Mesodermal cell (in vitro differentiated cells): ENCODE measurements around the gene MTARC2.
A peak's percentile ranks its signal among the peaks of the same experiment; 100 is the strongest.

ENCODE experiments used
- H3K27ac ChIP-seq: 2 replicates; pipeline ENCODE4 v1.7.0; 2013; ENCODE audit warnings: mild to moderate bottlenecking, low read depth, low read length, moderate library complexity; ENCODE audit not compliant: severe bottlenecking
- H3K36me3 ChIP-seq: 2 replicates; pipeline ENCODE4 v1.7.1; 2013; ENCODE audit warnings: mild to moderate bottlenecking, low read length, moderate library complexity; ENCODE audit not compliant: control insufficient read depth, insufficient read depth
- H3K4me1 ChIP-seq: one replicate; pipeline ENCODE4 v1.7.1; 2013; ENCODE audit warnings: mild to moderate bottlenecking, low read length; ENCODE audit not compliant: insufficient read depth, control insufficient read depth, poor library complexity, severe bottlenecking
- H3K4me3 ChIP-seq: 2 replicates; pipeline ENCODE4 v1.7.0; 2013; ENCODE audit warnings: low read length, control low read depth, mild to moderate bottlenecking; ENCODE audit not compliant: insufficient read depth, poor library complexity, severe bottlenecking; ENCODE audit errors: extremely low read depth
- H3K9me3 ChIP-seq: 2 replicates; pipeline ENCODE4 v1.7.1; 2013; ENCODE audit warnings: mild to moderate bottlenecking, low read length, moderate library complexity; ENCODE audit not compliant: control insufficient read depth
- WGBS, 2 experiments: methylation state at CpG; one replicate each; pipeline ENCODE4 v1.1.5; 2013; ENCODE audit warnings: missing lambda C conversion rate in 2 of 2; ENCODE audit not compliant: insufficient coverage in 2 of 2; 5-methylcytosine and 5-hydroxymethylcytosine counted together

Gene MTARC2

GRCh38 chr1:220769205-220769604 lies 21.1 kb downstream of the MTARC2 start:
- H3K4me3 ChIP-seq, result no peak overlapping the region
- H3K27ac ChIP-seq, result no peak overlapping the region
- peaks cover 3% of the 10 kb centered on the region for H3K4me1 ChIP-seq
- WGBS, 2 experiments, result 94 to 95% methylated on average over 5 to 10 of the region's 13 CpGs
- no peaks in the 10 kb centered on the region for H3K36me3 ChIP-seq
- H3K9me3 ChIP-seq, result no peaks in the 10 kb centered on the region

GRCh38 chr1:220770245-220770913 lies 22.3 kb downstream of the MTARC2 start:
- Histone ChIP-seq H3K4me3 (no peak overlapping the region), H3K9me3 (no peaks in the 10 kb centered on the region), H3K4me1 (peaks cover 3% of the 10 kb centered on the region), H3K27ac (no peak overlapping the region), H3K36me3 (no peaks in the 10 kb centered on the region)
- WGBS, 2 experiments, result 94% methylated on average over 3 to 10 of the region's 15 CpGs

- no peaks in the 10 kb centered on the region for H3K36me3 ChIP-seq
- H3K27ac ChIP-seq, result no peak overlapping the region
- 90 to 100% methylated on average over 1 to 2 of the region's 4 CpGs for WGBS, 2 experiments
- H3K9me3 ChIP-seq, result no peaks in the 10 kb centered on the region
- no peaks in the 10 kb centered on the region for H3K4me1 ChIP-seq
- H3K4me3 ChIP-seq, result no peak overlapping the region
Measured at GRCh38 chr1:220772846-220773245, 24.7 kb downstream of the MTARC2 start.

GRCh38 chr1:220775240-220775853 lies 27.2 kb downstream of the MTARC2 start:
- H3K4me3 ChIP-seq, result no peak overlapping the region
- no peak overlapping the region for H3K27ac ChIP-seq
- no peaks in the 10 kb centered on the region for H3K4me1 ChIP-seq
- no peaks in the 10 kb centered on the region for H3K9me3 ChIP-seq
- WGBS, 2 experiments, result 73 to 92% methylated on average over 1 of the region's 8 CpGs
- no peaks in the 10 kb centered on the region for H3K36me3 ChIP-seq

GRCh38 chr1:220776254-220776653 lies 28.1 kb downstream of the MTARC2 start:
- WGBS, 2 experiments, result 89 to 95% methylated on average over 4 of the region's 7 CpGs
- H3K27ac ChIP-seq, result no peak overlapping the region
- no peaks in the 10 kb centered on the region for H3K4me1 ChIP-seq
- H3K9me3 ChIP-seq, result no peaks in the 10 kb centered on the region
- no peaks in the 10 kb centered on the region for H3K36me3 ChIP-seq
- H3K4me3 ChIP-seq, result no peak overlapping the region

- Histone ChIP-seq H3K9me3 (no peaks in the 10 kb centered on the region), H3K4me1 (no peaks in the 10 kb centered on the region), H3K27ac (no peak overlapping the region), H3K4me3 (no peak overlapping the region), H3K36me3 (no peaks in the 10 kb centered on the region)
- WGBS, 2 experiments, result 19 to 37% methylated on average over 13 to 14 of the region's 19 CpGs
Measured at GRCh38 chr1:220776720-220777326, 28.7 kb downstream of the MTARC2 start.

- H3K36me3 ChIP-seq, result no peaks in the 10 kb centered on the region
- peaks cover 3% of the 10 kb centered on the region for H3K4me1 ChIP-seq
- 80% methylated on average over 1 of the region's 3 CpGs; no CpG with 5 or more reads in 1 of the 2 experiments for WGBS, 2 experiments
- H3K9me3 ChIP-seq, result no peaks in the 10 kb centered on the region
- no peak overlapping the region for H3K4me3 ChIP-seq
- no peak overlapping the region for H3K27ac ChIP-seq
Measured at GRCh38 chr1:220783453-220783852, 35.3 kb downstream of the MTARC2 start.

- H3K9me3 ChIP-seq, result no peaks in the 10 kb centered on the region
- WGBS, 2 experiments, result 100% methylated on average over 3 of the region's 4 CpGs; no CpG with 5 or more reads in 1 of the 2 experiments
- no peak overlapping the region for H3K27ac ChIP-seq
- no peaks in the 10 kb centered on the region for H3K36me3 ChIP-seq
- peaks cover 3% of the 10 kb centered on the region for H3K4me1 ChIP-seq
- H3K4me3 ChIP-seq, result no peak overlapping the region
Measured at GRCh38 chr1:220784751-220785150, 36.6 kb downstream of the MTARC2 start.

- WGBS, 2 experiments, result 86 to 88% methylated on average over 10 to 11 of the region's 11 CpGs
- H3K27ac ChIP-seq, result no peak overlapping the region
- no peaks in the 10 kb centered on the region for H3K9me3 ChIP-seq
Measured at GRCh38 chr1:220785166-220786056, 37.3 kb downstream of the MTARC2 start.

GRCh38 chr1:220786057-220786336 lies 37.9 kb downstream of the MTARC2 start:
- H3K4me3 ChIP-seq, result peak overlapping the region; percentile 52
- no peaks in the 10 kb centered on the region for H3K9me3 ChIP-seq
- no peaks in the 10 kb centered on the region for H3K36me3 ChIP-seq
- H3K27ac ChIP-seq, result no peak overlapping the region
- H3K4me1 ChIP-seq, result peaks cover 3% of the 10 kb centered on the region
- WGBS, 2 experiments, result 15 to 27% methylated on average over 11 to 13 of the region's 13 CpGs

More at GRCh38 chr1:220785166-220786056, 37.3 kb downstream of the MTARC2 start:
- Histone ChIP-seq H3K4me1 (peaks cover 3% of the 10 kb centered on the region), H3K4me3 (no peak overlapping the region), H3K36me3 (no peaks in the 10 kb centered on the region)
